NCI-H2081 (cell line): ENCODE measurements around the gene PHF13.

Source experiments
- DNase-seq, 2 experiments: peaks; one replicate each; lab custom pipeline; 2025; lab: John Stamatoyannopoulos, UW

Gene PHF13

DNA sequence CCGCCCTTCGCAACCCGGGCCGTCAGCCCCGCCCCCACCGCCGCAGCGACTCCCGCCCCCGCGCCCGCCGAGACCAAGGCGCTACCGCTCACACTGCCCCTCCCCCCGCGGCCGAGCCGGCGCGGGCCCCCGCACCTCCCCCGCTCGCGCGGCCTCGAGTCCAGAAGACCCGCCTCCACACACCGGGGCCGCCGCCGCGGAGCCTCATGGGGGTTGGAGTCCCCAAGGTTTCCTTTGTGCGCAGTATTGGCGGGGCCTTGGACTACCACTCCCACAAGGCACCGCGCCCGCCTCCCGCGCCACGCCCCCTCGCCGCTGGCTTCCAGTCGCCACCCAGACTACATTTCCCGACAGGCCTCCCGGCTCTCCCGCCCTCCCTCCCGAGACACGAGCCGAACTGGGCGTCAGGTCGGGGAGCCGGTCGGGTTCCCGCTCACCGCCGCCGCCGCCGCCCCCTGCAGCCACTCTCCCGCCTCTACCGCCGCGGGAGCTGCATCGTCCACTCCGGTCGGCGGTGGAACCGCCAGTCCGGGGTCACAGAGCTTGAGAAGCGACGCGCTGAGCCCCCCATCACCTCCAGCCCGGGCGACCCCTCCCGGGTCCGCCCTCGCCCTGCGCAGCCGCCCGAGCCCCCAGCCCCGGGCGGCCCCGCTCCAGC is at the start of gene PHF13:
Gene PHF13 (plus strand): TSS at position 371 of the 658 bp plus-strand sequence. CDS start 336 bp downstream, outside the sequence.
- DNase-seq, result peak; percentile 99

DNA sequence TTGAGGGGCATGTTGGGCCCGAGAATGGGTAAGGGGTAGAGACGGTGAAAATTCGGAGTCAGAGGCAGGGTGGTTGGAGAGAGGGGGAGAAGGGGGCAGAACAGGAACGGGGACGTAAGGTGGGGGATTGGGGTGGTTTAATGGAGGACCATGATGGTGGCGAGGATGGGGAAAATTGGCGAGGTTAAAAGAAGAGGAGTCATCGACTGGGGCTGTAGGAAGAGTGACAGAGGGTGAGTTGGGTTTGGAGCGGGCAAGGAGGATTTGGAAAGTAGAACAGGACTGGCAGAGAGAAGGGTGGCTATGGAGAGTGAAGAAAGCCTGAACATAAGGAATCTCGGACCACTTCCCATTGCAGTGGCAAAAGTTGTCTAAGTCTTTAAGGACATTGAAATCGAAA is 44.5 kb upstream of the PHF13 start:
- no peak for DNase-seq

DNA sequence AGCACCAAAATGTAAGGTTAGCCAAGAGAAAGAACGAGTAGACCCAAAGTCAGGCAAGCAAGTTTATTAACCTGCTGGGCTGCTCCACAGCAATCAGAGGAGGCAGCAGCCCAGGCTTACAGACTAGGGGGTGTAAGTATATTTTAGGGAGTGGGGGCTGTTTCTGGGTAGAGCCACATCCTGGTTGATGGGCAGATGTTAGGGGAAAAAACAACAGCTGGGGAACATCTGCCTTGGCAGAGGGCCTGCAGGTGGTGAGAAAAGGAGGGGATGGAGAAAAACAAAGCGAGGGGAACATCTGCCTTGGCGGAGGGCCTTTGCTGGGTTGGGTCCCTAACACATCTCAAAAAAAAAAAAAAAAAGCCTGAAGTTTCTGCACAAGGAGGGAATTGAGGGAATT is 43.4 kb upstream of the PHF13 start:
- DNase-seq, result no peak

DNA sequence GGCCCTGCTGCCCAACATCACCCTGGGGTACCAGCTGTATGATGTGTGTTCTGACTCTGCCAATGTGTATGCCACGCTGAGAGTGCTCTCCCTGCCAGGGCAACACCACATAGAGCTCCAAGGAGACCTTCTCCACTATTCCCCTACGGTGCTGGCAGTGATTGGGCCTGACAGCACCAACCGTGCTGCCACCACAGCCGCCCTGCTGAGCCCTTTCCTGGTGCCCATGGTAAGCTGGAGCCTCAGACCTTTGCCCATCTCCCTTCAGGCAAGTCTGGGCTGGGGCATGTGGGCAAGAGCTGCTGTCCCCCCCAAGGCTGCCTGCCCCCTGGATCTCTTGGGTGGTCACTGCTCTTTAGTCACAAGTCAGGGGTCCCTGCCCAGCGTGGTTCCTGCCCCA is 42.5 kb upstream of the PHF13 start:
- DNase-seq, result no peak

DNA sequence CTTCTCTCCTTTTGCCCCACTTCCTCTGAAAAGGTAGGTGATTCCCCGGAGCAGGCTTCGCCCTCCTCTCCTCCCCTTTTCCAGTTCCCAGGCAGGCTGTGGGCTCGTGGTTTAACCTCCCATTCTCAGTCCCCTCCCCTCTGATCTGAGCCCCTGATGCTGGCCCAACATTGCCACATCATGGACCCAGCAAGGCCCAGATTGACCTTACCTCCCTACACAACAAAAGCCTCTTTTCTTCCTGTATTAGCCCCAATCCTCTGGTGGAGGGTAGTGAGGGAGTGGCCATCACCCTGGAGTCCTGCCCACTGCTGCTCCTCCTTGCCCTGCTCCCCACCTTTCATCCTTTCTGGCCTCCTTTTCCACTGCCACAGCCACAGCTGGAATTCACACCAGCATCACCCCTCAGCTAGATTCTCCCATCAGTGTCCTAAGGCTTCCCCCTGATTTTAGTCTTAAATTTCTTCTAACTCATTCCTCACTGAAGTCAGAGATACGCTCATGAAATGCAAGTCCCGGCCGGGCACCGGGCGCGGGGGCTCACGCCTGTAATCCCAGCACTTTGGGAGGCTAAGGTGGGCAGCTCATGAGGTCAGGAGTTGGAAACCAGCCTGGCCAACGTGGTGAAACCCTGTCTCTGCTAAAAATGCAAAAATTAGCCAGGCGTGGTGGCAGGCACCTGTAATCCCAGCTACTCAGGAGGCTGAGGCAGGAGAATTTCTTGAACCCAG is 40.7 kb upstream of the PHF13 start:
- no peak for DNase-seq

DNA sequence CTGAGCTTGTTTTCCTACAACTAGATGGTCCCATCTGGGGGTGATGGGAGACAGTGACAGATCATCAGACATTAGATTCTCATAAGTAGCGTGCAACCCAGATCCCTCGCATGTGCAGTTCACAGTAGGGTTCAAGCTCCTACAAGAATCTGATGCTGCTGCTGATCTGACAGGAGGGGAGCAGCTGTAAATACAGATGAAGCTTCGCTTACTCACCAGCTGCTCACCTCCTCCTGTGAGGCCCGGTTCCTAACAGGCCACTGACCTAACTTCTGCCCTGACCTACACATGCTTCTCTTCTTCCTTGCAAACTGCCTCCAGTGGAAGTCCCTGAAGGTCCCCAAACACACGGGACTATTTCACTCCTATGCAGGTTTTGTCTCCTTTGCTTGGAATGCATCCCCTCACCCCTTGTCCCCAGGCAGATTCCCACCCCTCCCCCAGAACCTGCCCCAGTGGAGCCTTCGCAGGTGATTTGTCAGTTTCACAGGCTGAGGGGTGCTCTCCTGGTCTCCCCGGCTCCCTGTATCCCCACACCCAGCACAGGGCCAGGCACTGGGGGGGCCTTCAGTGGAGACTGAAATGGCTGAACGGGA is 39.4 kb upstream of the PHF13 start:
- DNase-seq, result no peak

DNA sequence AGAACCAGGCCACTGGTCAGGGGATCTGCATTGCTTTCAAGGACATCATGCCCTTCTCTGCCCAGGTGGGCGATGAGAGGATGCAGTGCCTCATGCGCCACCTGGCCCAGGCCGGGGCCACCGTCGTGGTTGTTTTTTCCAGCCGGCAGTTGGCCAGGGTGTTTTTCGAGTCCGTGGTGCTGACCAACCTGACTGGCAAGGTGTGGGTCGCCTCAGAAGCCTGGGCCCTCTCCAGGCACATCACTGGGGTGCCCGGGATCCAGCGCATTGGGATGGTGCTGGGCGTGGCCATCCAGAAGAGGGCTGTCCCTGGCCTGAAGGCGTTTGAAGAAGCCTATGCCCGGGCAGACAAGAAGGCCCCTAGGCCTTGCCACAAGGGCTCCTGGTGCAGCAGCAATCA is 38.7 kb upstream of the PHF13 start:
- no peak for DNase-seq

DNA sequence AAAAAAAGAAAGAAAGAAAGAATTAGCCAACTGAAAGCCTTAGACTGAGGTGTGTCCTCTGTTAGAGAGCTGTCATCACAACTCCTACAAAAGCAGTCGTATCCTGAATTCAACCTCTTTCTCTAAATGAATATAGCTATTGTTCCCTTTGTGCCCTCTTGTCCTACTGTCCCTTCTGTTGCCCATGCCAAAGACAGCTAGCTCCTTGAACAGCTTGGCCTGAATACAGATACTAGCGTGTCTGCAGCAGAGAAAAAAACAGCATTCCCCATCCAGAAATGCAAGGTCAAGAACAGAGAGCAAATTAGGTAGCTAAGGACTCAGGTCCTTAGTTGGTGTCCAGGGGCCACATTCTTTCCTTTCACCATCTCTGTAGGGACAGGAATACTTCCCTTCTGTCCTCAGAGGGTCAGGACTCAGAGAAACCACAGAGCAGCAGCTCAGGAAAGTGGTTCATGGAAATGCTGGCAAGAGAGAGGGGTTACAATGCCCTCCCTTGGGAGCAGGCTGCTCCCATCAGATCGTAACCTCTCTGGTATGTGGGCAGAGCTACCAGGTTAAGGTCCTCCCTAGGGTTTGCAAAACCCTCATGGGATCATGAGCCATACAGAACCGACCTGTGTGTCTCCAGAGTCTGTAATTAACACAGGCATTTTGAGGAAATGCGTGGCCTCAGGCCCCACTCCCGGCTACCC is 35.6 kb upstream of the PHF13 start:
- DNase-seq, result no peak

DNA sequence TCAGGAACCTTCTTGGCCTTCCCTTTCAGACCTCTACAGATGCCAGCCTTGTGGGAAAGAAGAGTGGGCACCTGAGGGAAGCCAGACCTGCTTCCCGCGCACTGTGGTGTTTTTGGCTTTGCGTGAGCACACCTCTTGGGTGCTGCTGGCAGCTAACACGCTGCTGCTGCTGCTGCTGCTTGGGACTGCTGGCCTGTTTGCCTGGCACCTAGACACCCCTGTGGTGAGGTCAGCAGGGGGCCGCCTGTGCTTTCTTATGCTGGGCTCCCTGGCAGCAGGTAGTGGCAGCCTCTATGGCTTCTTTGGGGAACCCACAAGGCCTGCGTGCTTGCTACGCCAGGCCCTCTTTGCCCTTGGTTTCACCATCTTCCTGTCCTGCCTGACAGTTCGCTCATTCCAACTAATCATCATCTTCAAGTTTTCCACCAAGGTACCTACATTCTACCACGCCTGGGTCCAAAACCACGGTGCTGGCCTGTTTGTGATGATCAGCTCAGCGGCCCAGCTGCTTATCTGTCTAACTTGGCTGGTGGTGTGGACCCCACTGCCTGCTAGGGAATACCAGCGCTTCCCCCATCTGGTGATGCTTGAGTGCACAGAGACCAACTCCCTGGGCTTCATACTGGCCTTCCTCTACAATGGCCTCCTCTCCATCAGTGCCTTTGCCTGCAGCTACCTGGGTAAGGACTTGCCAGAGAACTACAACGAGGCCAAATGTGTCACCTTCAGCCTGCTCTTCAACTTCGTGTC is 34.7 kb upstream of the PHF13 start:
- DNase-seq, result no peak

DNA sequence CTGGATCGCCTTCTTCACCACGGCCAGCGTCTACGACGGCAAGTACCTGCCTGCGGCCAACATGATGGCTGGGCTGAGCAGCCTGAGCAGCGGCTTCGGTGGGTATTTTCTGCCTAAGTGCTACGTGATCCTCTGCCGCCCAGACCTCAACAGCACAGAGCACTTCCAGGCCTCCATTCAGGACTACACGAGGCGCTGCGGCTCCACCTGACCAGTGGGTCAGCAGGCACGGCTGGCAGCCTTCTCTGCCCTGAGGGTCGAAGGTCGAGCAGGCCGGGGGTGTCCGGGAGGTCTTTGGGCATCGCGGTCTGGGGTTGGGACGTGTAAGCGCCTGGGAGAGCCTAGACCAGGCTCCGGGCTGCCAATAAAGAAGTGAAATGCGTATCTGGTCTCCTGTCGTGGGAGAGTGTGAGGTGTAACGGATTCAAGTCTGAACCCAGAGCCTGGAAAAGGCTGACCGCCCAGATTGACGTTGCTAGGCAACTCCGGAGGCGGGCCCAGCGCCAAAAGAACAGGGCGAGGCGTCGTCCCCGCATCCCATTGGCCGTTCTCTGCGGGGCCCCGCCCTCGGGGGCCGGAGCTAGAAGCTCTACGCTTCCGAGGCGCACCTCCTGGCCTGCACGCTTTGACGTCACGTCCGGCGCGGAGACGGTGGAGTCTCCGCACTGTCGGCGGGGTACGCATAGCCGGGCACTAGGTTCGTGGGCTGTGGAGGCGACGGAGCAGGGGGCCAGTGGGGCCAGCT is 34.0 kb upstream of the PHF13 start, which contains the start of gene ZBTB48:
Gene ZBTB48 (plus strand): TSS at position 621 of the 745 bp plus-strand sequence. CDS start 616 bp downstream, outside the sequence.
- DNase-seq, result peak; percentile 99

DNA sequence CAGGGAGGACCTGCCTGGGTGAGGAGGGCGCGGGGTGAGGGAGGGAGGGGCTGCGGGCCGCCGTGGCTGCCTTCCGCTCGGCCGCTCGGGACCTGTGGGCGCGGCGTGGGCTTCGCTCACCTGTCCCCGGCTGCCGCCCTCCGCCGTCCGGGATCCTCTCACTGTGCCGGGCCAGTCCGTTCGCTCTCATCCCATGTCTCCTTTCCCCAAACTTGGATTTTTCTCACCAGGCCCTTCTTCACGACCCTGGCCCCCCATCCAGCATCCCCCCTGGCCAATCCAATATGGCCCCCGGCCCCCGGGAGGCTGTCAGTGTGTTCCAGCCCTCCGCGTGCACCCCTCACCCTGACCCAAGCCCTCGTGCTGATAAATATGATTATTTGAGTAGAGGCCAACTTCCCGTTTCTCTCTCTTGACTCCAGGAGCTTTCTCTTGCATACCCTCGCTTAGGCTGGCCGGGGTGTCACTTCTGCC is 33.4 kb upstream of the PHF13 start:
- no peak for DNase-seq

DNA sequence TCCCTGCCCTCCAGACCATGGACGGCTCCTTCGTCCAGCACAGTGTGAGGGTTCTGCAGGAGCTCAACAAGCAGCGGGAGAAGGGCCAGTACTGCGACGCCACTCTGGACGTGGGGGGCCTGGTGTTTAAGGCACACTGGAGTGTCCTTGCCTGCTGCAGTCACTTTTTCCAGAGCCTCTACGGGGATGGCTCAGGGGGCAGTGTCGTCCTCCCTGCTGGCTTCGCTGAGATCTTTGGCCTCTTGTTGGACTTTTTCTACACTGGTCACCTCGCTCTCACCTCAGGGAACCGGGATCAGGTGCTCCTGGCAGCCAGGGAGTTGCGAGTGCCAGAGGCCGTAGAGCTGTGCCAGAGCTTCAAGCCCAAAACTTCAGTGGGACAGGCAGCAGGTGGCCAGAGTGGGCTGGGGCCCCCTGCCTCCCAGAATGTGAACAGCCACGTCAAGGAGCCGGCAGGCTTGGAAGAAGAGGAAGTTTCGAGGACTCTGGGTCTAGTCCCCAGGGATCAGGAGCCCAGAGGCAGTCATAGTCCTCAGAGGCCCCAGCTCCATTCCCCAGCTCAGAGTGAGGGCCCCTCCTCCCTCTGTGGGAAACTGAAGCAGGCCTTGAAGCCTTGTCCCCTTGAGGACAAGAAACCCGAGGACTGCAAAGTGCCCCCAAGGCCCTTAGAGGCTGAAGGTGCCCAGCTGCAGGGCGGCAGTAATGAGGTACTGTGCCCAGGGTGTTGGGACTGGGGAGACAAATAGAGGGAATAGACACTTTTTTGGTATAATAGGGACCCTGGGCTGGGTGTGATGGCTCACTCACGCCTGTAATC is 32.7 kb upstream of the PHF13 start:
- DNase-seq, result no peak

DNA sequence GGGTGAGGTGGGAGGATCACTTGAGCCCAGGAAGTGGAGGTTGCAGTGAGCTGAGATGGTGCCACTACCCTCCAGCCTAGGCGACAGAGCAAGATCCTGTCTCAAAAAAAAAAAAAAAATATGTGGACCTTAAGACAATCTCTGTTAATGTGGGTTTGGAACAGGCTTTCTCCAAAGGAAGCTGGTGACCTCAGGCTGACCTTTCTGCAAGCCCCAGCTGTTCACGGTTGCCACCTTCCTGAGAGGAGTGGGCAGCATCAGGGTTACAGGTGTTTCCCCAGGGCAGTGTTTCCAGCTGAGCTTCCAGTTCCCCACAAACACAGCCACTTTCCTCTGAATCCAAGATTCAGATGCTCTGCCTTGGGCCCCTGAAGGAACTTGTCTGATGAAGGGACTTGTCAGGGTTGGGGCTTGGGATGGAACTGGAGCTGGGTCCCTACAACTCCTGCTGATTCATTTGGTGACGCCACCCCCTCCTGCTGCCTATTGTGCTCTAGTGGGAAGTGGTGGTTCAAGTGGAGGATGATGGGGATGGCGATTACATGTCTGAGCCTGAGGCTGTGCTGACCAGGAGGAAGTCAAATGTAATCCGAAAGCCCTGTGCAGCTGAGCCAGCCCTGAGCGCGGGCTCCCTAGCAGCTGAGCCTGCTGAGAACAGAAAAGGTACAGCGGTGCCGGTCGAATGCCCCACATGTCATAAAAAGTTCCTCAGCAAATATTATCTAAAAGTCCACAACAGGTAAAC is 31.8 kb upstream of the PHF13 start:
- DNase-seq, result peak in 1 of 2 experiments; percentile 33

DNA sequence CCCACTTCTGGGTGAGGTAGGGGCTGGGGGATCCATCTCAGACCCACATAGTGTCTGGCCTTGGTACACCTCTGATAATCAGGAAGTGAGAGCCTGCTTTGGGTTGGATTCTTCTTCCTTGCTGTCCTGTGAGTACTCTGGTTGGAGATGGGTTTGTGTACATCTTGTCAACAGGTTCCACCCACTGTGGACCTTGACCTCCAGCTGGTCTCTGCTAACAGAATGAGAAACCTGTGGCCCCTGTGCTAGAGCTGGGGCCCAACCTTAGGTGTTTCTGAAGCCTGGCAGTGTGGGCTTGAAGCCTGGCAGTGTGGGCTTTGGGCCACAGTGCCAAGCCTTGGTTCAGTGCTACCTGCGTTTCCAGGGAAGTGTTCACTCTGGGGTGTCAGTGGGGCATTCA is 31.2 kb upstream of the PHF13 start:
- no peak for DNase-seq

DNA sequence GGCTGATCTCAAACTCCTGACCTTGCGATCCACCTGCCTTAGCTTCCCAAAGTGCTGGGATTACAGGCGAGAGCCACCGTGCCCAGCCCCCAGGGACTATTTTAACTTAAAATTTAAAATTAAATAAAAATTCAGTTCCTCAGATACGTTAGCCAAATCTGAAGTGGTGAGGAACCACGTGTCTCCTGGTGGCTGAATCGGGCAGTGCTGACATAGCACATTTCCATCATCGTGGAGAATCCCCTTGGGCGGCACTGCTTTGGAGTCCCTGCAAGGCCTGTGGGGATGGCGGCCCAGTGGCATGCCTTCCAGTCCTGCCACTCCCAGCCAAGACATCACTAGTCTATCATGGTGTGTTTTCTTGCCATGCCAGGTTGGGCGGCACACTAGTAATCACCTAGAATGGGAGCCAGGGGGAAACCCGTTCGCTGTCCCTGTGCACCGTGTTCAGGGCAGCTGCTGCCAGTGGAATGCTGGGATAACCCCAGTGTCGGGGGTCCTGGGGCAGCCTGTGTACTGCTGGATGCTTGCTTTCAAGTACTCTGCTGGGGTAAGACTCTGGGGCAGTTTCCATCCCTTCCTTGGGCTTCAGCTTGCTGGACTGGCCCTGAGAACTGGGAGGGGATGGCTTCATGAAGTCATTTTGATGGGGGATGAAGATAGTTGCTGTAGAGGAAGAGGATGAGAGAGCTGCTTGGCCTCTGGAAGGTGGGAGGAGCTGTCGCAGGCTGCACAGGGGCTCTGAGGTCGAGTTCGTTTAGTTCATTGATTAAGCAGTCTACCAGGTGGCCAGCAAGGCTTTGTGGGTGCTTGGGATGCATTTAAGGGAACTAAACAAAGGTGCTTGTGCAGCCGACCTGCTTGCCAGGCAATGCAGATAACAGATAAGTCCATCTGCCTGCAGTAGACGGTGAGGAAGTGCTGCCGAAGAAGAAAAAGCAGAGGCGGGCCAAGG is 29.1 kb upstream of the PHF13 start:
- no peak for DNase-seq

DNA sequence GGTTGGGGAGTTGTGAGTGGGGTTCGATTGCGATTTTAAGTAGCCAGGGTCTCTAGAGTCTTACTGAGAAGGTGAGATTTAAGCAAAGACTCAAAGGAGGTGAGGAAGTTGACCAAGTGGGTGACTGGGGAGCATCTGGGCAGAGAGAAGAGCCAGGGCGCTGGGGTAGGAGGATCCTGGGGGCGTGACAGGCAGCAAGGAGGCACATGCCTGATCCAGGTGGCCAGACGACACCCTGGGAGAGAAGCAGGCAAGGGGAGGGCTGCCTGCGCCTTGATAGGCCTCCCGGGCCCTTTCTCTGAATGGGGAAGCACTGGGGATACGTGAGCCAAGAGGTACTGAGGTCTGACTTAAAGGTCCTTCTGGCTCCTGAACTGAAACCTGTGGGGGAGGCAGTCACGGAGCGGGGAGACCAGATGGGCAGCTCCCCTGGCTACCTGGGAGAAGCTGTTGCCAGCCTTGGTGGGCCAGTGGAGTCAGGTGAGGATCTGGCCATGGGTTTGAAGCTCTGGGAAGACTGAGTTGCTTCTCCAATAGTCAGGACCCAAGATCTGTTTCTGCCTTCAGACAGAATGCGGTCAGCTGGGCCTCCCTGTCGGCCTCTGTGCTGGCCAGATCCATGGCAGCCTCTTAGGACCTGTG is 28.3 kb upstream of the PHF13 start:
- no peak for DNase-seq

DNA sequence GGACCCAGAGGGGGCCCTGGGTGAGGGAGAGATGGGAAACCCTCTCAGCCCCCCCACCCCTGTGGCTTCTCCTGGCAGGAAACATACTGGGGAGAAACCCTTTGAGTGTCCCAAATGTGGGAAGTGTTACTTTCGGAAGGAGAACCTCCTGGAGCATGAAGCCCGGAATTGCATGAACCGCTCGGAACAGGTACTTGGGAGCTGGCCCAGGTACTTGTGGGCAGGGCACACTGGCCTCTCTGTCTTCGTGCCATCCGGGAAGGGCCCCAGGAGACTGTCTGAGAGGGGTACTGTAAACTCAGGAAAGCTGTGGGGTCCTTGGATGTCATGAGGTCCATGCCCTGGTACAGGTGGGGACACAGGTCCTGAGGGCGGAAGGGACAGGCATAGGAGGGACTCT is 27.7 kb upstream of the PHF13 start:
- DNase-seq, result no peak

DNA sequence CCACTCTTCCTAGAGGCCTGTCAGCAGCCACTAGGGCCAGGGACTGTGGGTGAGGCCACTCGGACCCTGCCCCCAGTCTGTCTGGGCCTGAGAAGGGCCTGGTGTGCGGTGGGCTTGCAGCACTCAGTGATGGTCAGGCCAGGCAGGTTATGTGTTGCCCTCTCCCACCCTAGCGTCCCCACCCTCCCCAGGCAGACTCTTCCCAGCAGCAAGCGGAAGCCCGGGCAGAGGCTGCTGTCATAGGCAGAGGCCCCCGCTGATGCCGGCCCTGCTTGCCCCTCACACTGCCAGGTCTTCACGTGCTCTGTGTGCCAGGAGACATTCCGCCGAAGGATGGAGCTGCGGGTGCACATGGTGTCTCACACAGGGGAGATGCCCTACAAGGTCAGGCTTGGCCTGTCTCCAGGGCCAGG is 27.1 kb upstream of the PHF13 start:
- no peak for DNase-seq
